GM23338 (cell line): ENCODE measurements around the gene FCHSD2. TPM values are rescaled to one million over a fixed set of nuclear protein-coding genes. Genes with fewer than 3 reads are reported as not detected.

Experiments
- ATAC-seq: fragments of 200-7000 bp; cut with Tn5 transposase; 3 replicates; pipeline ENCODE4 v1.9.1; 2020
- DNase-seq: peaks from one replicate; pipeline ENCODE4 v3.0.0-alpha.2; 2015; ENCODE audit warnings: low spot score
- H2AFZ ChIP-seq: fragments of 200-600 bp; sonication (generic); 2 replicates; pipeline ENCODE4 v1.8.0; 2016; ENCODE audit warnings: antibody characterized with exemption, mild to moderate bottlenecking, moderate library complexity
- H3F3A ChIP-seq: fragments of 200-600 bp; sonication (generic); replicated peaks from 2 replicates; pipeline ENCODE4 v1.8.0; 2017; ENCODE audit warnings: antibody characterized with exemption, mixed run types, low read depth
- H3K27ac ChIP-seq: fragments of 200-600 bp; sonication (generic); 2 replicates; pipeline ENCODE4 v1.6.1; 2016; ENCODE audit warnings: low read depth
- H3K27me3 ChIP-seq: fragments of 200-600 bp; sonication (generic); 2 replicates; pipeline ENCODE4 v1.8.0; 2016; ENCODE audit warnings: mild to moderate bottlenecking, mixed run types, moderate library complexity; ENCODE audit not compliant: insufficient read depth
- H3K36me3 ChIP-seq: fragments of 200-600 bp; sonication (generic); 2 replicates; pipeline ENCODE4 v1.8.0; 2016; ENCODE audit warnings: mild to moderate bottlenecking; ENCODE audit not compliant: insufficient read depth
- H3K4me1 ChIP-seq: fragments of 200-600 bp; sonication (generic); 2 replicates; pipeline ENCODE4 v1.8.0; 2016; ENCODE audit warnings: mild to moderate bottlenecking, moderate library complexity; ENCODE audit not compliant: insufficient read depth
- H3K4me2 ChIP-seq: fragments of 200-600 bp; sonication (generic); 2 replicates; pipeline ENCODE4 v1.7.1; 2017; ENCODE audit warnings: mixed run types
- H3K4me3 ChIP-seq: fragments of 200-600 bp; sonication (generic); 2 replicates; pipeline ENCODE4 v1.6.1; 2016; ENCODE audit warnings: mixed run types
- H3K79me2 ChIP-seq: fragments of 200-600 bp; sonication (generic); replicated peaks from 2 replicates; pipeline ENCODE4 v1.8.0; 2017; ENCODE audit warnings: mild to moderate bottlenecking; ENCODE audit not compliant: insufficient read depth
- H3K9me2 ChIP-seq: fragments of 200-600 bp; sonication (generic); 2 replicates; pipeline ENCODE4 v1.8.0; 2017; ENCODE audit not compliant: insufficient read depth
- H4K20me1 ChIP-seq: fragments of 200-600 bp; sonication (generic); replicated peaks from 2 replicates; pipeline ENCODE4 v1.8.0; 2017; ENCODE audit warnings: mild to moderate bottlenecking; ENCODE audit not compliant: insufficient read depth
- H3K27ac Mint-ChIP-seq: 2 replicates; pipeline ENCODE4 v1.8.0; 2020; ENCODE audit warnings: inconsistent platforms, mild to moderate bottlenecking, moderate library complexity, mixed read lengths
- H3K27me3 Mint-ChIP-seq: 3 replicates; pipeline ENCODE4 v1.8.0; 2022; ENCODE audit warnings: low read depth, mild to moderate bottlenecking, moderate library complexity, mixed read lengths, inconsistent platforms; ENCODE audit not compliant: insufficient read depth, poor library complexity
- H3K36me3 Mint-ChIP-seq: 3 replicates; pipeline ENCODE4 v1.8.0; 2021; ENCODE audit warnings: low read depth, mild to moderate bottlenecking, inconsistent platforms, moderate library complexity, mixed read lengths
- H3K4me1 Mint-ChIP-seq: 3 replicates; pipeline ENCODE4 v1.8.0; 2020; ENCODE audit warnings: mild to moderate bottlenecking, inconsistent platforms, mixed read lengths
- H3K4me3 Mint-ChIP-seq: 3 replicates; pipeline ENCODE4 v1.8.0; 2021; ENCODE audit warnings: moderate library complexity, mild to moderate bottlenecking, inconsistent platforms, mixed read lengths
- H3K9me3 Mint-ChIP-seq: 3 replicates; pipeline ENCODE4 v1.8.0; 2020; ENCODE audit warnings: moderate library complexity, mild to moderate bottlenecking, inconsistent platforms, mixed read lengths
- EZH2 ChIP-seq: fragments of 200-600 bp; sonication (generic); IDR thresholded peaks from one replicate; pipeline ENCODE4 v1.8.0; 2017; ENCODE audit warnings: antibody characterized with exemption, mild to moderate bottlenecking, low read depth; ENCODE audit not compliant: unreplicated experiment
- EZH2phosphoT487 ChIP-seq: fragments of 200-600 bp; sonication (generic); IDR thresholded peaks from one replicate; pipeline ENCODE4 v1.8.1; 2018; ENCODE audit warnings: antibody characterized with exemption; ENCODE audit not compliant: unreplicated experiment
- JUNB ChIP-seq: IDR thresholded peaks from one replicate; pipeline ENCODE4 v1.6.1; 2016; ENCODE audit warnings: antibody characterized with exemption; ENCODE audit not compliant: unreplicated experiment
- NANOG ChIP-seq: IDR thresholded peaks from 2 replicates; pipeline ENCODE4 v1.6.1; 2016; ENCODE audit warnings: antibody characterized with exemption, borderline replicate concordance
- POLR2AphosphoS5 ChIP-seq: IDR thresholded peaks from 2 replicates; pipeline ENCODE4 v1.6.1; 2016; ENCODE audit warnings: antibody characterized with exemption, low read depth
- STAT1 ChIP-seq: IDR thresholded peaks from one replicate; pipeline ENCODE4 v1.6.1; 2016; ENCODE audit warnings: antibody characterized with exemption; ENCODE audit not compliant: unreplicated experiment
- ZNF114 ChIP-seq: fragments of 250-450 bp; sonication (Bioruptor Pico); IDR thresholded peaks from 2 replicates; pipeline ENCODE4 v1.5.0; 2020; ENCODE audit warnings: mild to moderate bottlenecking, moderate library complexity
- ZNF331 ChIP-seq: fragments of 250-450 bp; sonication (Bioruptor Pico); IDR thresholded peaks from 2 replicates; pipeline ENCODE4 v1.5.0; 2020; ENCODE audit warnings: low read depth, mild to moderate bottlenecking, moderate library complexity
- polyA plus RNA-seq: library from polyadenylated mRNA; unstranded; fragments of >200 nt; fragmentation: Nextera tagmentation; extraction: Ambion mirVana; gene quantifications from 2 replicates; pipeline ENCODE4 v1.2.1, GENCODE V29; 2016
- total RNA-seq: library from RNA; depleted of rRNA; stranded (reverse); fragments of >200 nt; shearing (Covaris generic); gene quantifications from 2 replicates; pipeline ENCODE4 v1.2.3, GENCODE V29; 2014
- TF ChIP-seq, protein P1 (sequence below): IDR thresholded peaks from one replicate; pipeline ENCODE4 v1.6.1; 2018; ENCODE audit warnings: antibody characterized with exemption; ENCODE audit not compliant: unreplicated experiment
- TF ChIP-seq, protein P2 (sequence below), 2 experiments: fragments of 200-600 bp in 1 of 2; sonication (generic) in 1 of 2; conservative IDR thresholded peaks; 2 replicates each; pipeline versions ENCODE4 v1.5.1 to v1.6.1; 2016 to 2017; ENCODE audit warnings: antibody characterized with exemption in 2 of 2, low read depth in 2 of 2, mild to moderate bottlenecking in 2 of 2, moderate library complexity in 1 of 2
- TF ChIP-seq, protein P3 (sequence below): IDR thresholded peaks from 2 replicates; pipeline ENCODE4 v1.6.1; 2016; ENCODE audit warnings: antibody characterized with exemption
- TF ChIP-seq, protein P4 (sequence below): fragments of 250-450 bp; sonication (Bioruptor Pico); IDR thresholded peaks from 2 replicates; pipeline ENCODE4 v1.5.0; 2020; ENCODE audit warnings: mild to moderate bottlenecking, moderate library complexity

FCHSD2 gene
- total and polyA plus RNA-seq, 2 experiments from 2014 or later = 3.6 to 5.2 TPM

DNA sequence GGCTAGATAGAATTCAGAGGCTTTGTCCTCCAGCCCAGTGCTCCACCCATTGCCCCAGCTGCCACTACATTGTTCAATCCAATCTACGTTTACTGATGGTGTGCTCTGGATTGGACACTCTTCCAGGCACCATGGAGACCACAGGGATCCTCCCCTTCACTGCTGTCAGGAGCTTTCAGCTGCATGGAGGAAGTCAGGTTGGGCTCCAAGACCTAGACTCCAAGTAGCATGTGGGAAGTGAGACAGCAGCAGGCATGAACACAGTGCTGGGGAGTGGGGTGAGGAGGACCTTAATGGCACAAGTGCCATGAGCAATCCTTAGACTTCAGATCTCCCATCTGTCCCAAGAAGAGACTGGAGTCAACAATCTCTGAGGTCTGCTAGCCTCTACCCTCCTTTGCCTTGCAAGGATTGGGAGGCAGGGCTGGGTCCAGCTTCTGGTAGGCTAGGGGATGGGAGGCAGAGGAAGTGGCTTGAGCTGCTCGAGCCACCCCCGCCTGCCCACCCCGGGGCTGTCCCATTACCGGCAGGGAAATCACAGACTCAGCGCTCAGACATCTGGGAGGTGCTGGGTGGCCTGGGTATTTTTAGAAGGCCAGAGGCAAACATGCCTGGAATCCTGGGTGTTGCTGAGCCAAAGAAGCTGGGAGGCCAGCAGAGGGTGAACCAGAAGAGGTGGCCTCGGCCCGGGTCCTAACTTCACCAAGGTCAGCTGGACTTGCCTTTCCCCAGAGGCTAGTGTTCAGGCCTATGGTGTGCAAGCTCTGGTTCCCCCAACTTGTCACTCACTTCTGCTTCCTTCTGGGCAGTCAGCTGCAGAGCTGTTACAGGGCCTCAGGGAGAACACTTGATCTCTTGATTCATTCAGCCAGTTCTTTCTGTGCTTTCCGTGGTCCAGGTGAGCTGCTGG, 15.2 kb upstream of the FCHSD2 start (continued):
- no peak for TF ChIP-seq EZH2phosphoT487
- TF ChIP-seq NANOG = no peak

DNA sequence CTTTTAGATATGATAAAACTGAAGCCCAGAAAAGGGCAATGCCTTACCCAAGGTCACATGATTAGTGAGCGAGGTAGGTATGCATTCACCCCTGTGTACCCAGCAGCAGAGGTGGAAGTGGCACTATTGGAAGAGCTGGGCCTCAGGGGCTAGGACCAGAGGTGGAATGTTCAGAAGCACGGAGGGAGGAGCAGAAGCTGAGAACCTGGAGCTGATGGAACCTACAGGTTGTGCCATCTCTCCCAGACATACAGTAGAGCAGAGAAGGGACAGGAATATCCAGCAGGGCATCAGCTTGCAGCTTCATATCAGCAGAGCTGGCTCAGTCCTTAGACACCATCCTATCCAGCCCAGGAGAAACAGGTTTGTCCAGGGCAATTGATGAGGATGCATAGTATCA, 14.6 kb upstream of the FCHSD2 start:
- H3K27ac Mint-ChIP-seq = no peak overlapping the region
- no peaks in the 10 kb centered on the region for H3K27me3 ChIP-seq
- no peaks in the 10 kb centered on the region for H4K20me1 ChIP-seq
- 0 out of 2 replicates have a peak, but pooled peaks cover 7% of the 10 kb centered on the region for H3K9me2 ChIP-seq
- H3K36me3 ChIP-seq = no peaks in the 10 kb centered on the region
- H3K27ac ChIP-seq = no peak overlapping the region
- H3K4me2 ChIP-seq = no peak overlapping the region
- no peaks in the 10 kb centered on the region for H3F3A ChIP-seq
- no peaks in the 10 kb centered on the region for H3K9me3 Mint-ChIP-seq
- H3K4me3 Mint-ChIP-seq = no peak overlapping the region
- ATAC-seq = no peak
- peaks cover 8% of the 10 kb centered on the region for H3K27me3 Mint-ChIP-seq
- H3K79me2 ChIP-seq = no peaks in the 10 kb centered on the region
- DNase-seq = no peak
- peaks cover 8% of the 10 kb centered on the region for H3K4me1 ChIP-seq
- H3K36me3 Mint-ChIP-seq = no peaks in the 10 kb centered on the region
- no peak overlapping the region for H3K4me3 ChIP-seq
- H3K4me1 Mint-ChIP-seq = peaks cover 15% of the 10 kb centered on the region
- H2AFZ ChIP-seq = no peak overlapping the region
- TF ChIP-seq, protein P1, sequence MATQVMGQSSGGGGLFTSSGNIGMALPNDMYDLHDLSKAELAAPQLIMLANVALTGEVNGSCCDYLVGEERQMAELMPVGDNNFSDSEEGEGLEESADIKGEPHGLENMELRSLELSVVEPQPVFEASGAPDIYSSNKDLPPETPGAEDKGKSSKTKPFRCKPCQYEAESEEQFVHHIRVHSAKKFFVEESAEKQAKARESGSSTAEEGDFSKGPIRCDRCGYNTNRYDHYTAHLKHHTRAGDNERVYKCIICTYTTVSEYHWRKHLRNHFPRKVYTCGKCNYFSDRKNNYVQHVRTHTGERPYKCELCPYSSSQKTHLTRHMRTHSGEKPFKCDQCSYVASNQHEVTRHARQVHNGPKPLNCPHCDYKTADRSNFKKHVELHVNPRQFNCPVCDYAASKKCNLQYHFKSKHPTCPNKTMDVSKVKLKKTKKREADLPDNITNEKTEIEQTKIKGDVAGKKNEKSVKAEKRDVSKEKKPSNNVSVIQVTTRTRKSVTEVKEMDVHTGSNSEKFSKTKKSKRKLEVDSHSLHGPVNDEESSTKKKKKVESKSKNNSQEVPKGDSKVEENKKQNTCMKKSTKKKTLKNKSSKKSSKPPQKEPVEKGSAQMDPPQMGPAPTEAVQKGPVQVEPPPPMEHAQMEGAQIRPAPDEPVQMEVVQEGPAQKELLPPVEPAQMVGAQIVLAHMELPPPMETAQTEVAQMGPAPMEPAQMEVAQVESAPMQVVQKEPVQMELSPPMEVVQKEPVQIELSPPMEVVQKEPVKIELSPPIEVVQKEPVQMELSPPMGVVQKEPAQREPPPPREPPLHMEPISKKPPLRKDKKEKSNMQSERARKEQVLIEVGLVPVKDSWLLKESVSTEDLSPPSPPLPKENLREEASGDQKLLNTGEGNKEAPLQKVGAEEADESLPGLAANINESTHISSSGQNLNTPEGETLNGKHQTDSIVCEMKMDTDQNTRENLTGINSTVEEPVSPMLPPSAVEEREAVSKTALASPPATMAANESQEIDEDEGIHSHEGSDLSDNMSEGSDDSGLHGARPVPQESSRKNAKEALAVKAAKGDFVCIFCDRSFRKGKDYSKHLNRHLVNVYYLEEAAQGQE = no peak
- TF ChIP-seq ZNF331 (no peak), EZH2phosphoT487 (no peak), STAT1 (no peak), EZH2 (no peak), ZNF114 (CRISPR knock-in tag) (no peak), NANOG (no peak), JUNB (no peak), POLR2AphosphoS5 (no peak)
- TF ChIP-seq, protein P2, sequence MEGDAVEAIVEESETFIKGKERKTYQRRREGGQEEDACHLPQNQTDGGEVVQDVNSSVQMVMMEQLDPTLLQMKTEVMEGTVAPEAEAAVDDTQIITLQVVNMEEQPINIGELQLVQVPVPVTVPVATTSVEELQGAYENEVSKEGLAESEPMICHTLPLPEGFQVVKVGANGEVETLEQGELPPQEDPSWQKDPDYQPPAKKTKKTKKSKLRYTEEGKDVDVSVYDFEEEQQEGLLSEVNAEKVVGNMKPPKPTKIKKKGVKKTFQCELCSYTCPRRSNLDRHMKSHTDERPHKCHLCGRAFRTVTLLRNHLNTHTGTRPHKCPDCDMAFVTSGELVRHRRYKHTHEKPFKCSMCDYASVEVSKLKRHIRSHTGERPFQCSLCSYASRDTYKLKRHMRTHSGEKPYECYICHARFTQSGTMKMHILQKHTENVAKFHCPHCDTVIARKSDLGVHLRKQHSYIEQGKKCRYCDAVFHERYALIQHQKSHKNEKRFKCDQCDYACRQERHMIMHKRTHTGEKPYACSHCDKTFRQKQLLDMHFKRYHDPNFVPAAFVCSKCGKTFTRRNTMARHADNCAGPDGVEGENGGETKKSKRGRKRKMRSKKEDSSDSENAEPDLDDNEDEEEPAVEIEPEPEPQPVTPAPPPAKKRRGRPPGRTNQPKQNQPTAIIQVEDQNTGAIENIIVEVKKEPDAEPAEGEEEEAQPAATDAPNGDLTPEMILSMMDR (conservative IDR thresholded peaks at IDR 0.05; ENCODE audit: low read depth in 2 of 2) = no peak
- TF ChIP-seq, protein P3, sequence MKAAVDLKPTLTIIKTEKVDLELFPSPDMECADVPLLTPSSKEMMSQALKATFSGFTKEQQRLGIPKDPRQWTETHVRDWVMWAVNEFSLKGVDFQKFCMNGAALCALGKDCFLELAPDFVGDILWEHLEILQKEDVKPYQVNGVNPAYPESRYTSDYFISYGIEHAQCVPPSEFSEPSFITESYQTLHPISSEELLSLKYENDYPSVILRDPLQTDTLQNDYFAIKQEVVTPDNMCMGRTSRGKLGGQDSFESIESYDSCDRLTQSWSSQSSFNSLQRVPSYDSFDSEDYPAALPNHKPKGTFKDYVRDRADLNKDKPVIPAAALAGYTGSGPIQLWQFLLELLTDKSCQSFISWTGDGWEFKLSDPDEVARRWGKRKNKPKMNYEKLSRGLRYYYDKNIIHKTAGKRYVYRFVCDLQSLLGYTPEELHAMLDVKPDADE = no peak
- TF ChIP-seq, protein P4, sequence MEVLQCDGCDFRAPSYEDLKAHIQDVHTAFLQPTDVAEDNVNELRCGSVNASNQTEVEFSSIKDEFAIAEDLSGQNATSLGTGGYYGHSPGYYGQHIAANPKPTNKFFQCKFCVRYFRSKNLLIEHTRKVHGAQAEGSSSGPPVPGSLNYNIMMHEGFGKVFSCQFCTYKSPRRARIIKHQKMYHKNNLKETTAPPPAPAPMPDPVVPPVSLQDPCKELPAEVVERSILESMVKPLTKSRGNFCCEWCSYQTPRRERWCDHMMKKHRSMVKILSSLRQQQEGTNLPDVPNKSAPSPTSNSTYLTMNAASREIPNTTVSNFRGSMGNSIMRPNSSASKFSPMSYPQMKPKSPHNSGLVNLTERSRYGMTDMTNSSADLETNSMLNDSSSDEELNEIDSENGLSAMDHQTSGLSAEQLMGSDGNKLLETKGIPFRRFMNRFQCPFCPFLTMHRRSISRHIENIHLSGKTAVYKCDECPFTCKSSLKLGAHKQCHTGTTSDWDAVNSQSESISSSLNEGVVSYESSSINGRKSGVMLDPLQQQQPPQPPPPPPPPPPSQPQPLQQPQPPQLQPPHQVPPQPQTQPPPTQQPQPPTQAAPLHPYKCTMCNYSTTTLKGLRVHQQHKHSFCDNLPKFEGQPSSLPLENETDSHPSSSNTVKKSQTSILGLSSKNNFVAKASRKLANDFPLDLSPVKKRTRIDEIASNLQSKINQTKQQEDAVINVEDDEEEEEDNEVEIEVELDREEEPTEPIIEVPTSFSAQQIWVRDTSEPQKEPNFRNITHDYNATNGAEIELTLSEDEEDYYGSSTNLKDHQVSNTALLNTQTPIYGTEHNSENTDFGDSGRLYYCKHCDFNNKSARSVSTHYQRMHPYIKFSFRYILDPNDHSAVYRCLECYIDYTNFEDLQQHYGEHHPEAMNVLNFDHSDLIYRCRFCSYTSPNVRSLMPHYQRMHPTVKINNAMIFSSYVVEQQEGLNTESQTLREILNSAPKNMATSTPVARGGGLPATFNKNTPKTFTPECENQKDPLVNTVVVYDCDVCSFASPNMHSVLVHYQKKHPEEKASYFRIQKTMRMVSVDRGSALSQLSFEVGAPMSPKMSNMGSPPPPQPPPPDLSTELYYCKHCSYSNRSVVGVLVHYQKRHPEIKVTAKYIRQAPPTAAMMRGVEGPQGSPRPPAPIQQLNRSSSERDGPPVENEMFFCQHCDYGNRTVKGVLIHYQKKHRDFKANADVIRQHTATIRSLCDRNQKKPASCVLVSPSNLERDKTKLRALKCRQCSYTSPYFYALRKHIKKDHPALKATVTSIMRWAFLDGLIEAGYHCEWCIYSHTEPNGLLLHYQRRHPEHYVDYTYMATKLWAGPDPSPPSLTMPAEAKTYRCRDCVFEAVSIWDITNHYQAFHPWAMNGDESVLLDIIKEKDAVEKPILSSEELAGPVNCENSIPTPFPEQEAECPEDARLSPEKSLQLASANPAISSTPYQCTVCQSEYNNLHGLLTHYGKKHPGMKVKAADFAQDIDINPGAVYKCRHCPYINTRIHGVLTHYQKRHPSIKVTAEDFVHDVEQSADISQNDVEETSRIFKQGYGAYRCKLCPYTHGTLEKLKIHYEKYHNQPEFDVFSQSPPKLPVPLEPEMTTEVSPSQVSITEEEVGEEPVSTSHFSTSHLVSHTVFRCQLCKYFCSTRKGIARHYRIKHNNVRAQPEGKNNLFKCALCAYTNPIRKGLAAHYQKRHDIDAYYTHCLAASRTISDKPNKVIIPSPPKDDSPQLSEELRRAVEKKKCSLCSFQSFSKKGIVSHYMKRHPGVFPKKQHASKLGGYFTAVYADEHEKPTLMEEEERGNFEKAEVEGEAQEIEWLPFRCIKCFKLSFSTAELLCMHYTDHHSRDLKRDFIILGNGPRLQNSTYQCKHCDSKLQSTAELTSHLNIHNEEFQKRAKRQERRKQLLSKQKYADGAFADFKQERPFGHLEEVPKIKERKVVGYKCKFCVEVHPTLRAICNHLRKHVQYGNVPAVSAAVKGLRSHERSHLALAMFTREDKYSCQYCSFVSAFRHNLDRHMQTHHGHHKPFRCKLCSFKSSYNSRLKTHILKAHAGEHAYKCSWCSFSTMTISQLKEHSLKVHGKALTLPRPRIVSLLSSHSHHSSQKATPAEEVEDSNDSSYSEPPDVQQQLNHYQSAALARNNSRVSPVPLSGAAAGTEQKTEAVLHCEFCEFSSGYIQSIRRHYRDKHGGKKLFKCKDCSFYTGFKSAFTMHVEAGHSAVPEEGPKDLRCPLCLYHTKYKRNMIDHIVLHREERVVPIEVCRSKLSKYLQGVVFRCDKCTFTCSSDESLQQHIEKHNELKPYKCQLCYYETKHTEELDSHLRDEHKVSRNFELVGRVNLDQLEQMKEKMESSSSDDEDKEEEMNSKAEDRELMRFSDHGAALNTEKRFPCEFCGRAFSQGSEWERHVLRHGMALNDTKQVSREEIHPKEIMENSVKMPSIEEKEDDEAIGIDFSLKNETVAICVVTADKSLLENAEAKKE (CRISPR knock-in tag) = no peak
